Measurements from ENCODE around the gene TMPRSS7. TPM values are rescaled to one million over a fixed set of nuclear protein-coding genes. Genes with fewer than 3 reads are reported as not detected.

The TMPRSS7 gene
- total and polyA plus RNA-seq, 7 donors = under 0.01 TPM; not detected in 6

DNA sequence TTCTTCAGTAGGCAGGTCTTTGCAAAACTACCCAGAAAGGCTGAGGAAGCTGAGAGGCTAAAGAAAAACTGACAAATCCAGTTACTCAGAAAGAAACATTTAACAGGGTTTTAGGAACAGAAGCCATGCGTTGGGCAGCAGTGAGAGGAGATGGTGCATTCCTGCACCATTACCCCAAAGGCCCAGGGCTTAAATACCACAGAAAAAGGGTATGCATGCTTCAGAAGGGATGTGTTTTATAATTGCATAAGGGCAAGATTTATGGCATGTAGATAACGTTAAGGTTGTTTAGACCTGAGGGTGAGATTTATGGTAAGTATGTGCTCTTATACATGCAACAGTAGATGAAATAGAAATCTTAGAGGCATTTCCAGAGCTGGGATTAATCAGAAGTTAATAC lies 61.6 kb downstream of the TMPRSS7 start:
- intact Hi-C loops (cut with DNase I) = no loop called here
- whole genome bisulfite sequencing, 2 donors = 43 to 64% methylated on average over 2 of the region's 2 CpGs
- Histone ChIP-seq H3K4me3 (no peak overlapping the region), H3K9me3 (no peaks in the 10 kb centered on the region), H3K4me1 (no peaks in the 10 kb centered on the region), H3K27me3 (no peaks in the 10 kb centered on the region), H3K36me3 (no peaks in the 10 kb centered on the region), H3K27ac (no peak overlapping the region)
- no peak for DNase-seq
- TF ChIP-seq POLR2AphosphoS5 (IDR thresholded peaks at IDR 0.05) (no peak), POLR2A (IDR thresholded peaks at IDR 0.05) (no peak), EP300 (IDR thresholded peaks at IDR 0.05) (no peak)
- TF ChIP-seq, protein P1, sequence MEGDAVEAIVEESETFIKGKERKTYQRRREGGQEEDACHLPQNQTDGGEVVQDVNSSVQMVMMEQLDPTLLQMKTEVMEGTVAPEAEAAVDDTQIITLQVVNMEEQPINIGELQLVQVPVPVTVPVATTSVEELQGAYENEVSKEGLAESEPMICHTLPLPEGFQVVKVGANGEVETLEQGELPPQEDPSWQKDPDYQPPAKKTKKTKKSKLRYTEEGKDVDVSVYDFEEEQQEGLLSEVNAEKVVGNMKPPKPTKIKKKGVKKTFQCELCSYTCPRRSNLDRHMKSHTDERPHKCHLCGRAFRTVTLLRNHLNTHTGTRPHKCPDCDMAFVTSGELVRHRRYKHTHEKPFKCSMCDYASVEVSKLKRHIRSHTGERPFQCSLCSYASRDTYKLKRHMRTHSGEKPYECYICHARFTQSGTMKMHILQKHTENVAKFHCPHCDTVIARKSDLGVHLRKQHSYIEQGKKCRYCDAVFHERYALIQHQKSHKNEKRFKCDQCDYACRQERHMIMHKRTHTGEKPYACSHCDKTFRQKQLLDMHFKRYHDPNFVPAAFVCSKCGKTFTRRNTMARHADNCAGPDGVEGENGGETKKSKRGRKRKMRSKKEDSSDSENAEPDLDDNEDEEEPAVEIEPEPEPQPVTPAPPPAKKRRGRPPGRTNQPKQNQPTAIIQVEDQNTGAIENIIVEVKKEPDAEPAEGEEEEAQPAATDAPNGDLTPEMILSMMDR (IDR thresholded peaks at IDR 0.05) = no peak

DNA sequence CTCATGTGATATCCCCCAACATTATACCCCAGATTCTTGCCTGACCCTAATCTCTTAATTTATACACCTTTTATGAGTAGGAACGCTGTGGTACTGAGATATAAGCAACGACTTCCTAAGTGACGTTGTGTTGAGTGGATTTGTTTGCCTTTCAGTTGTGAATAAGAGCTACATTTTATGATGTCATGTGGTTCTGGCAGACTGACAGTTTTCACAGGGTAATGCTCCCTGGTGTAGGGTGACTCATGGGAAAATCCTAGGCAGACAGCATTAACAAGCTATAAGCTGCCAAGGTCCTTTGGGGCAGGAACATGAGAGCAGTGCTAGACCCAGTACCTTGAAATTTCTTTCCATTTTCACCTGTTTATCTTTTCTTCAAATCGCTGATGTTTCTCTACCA lies 62.8 kb downstream of the TMPRSS7 start:
- no peak for TF ChIP-seq POLR2A (IDR thresholded peaks at IDR 0.05)
- TF ChIP-seq, protein P1 (IDR thresholded peaks at IDR 0.05) = no peak
- no peaks in the 10 kb centered on the region for H3K4me1 ChIP-seq
- no peaks in the 10 kb centered on the region for H3K36me3 ChIP-seq
- no peak overlapping the region for H3K4me3 ChIP-seq
- DNase-seq = no peak
- no peak overlapping the region for H3K27ac ChIP-seq
- no peaks in the 10 kb centered on the region for H3K9me3 ChIP-seq
- intact Hi-C loops (cut with DNase I) = no loop called here
- no peaks in the 10 kb centered on the region for H3K27me3 ChIP-seq
- WGBS, 2 donors = 6 to 28% methylated on average over 4 of the region's 4 CpGs

DNA sequence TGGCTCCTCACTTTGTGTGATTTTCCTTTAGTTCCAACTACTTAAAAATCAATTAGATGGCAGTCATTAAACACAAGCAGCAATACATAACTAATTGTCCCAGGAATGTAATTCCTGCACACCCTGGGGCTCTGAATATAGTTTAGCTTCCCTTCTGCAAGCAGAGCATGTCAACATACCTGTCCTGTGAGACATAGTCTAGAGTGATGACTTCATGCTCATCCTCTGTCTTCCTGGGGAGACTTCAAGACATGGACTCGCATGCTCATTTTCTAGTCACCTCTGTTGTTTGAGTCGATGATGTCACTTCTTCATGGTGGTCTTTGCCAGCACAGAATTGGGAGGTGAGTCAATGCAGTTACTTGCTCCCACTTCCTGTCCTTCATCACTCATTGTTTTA lies 67.4 kb downstream of the TMPRSS7 start:
- Histone ChIP-seq H3K27me3 (no peaks in the 10 kb centered on the region), H3K4me3 (no peak overlapping the region), H3K4me1 (no peaks in the 10 kb centered on the region), H3K9me3 (no peaks in the 10 kb centered on the region), H3K27ac (no peak overlapping the region), H3K36me3 (no peaks in the 10 kb centered on the region)
- intact Hi-C loops (cut with DNase I) = no loop called here
- 91 to 95% methylated on average over 2 of the region's 2 CpGs for WGBS, 2 donors
- no peak for DNase-seq
- TF ChIP-seq, protein P1 (IDR thresholded peaks at IDR 0.05) = no peak
- TF ChIP-seq POLR2AphosphoS5 (IDR thresholded peaks at IDR 0.05) = no peak
- TF ChIP-seq POLR2A (IDR thresholded peaks at IDR 0.05) = no peak
- TF ChIP-seq EP300 (IDR thresholded peaks at IDR 0.05) = no peak

DNA sequence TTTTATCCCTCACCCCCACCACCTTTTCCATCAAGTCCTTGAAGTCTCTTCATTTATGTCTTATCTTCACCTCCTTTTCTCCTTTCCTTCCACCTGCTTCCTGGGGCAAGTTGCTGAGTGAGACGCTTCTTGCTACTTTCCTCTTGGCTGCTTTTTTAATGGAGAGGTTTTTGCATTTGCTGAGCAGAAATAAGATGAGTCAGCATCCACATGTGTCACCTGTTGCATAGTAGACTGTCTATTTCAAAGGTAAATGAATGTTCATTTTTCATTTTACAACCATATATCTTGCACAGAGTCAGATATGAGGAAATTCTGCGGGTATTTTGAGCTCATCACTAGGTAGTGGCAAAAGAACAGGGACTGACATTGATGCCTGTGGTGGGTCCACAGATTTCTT lies 70.2 kb downstream of the TMPRSS7 start:
- no peaks in the 10 kb centered on the region for H3K36me3 ChIP-seq

DNA sequence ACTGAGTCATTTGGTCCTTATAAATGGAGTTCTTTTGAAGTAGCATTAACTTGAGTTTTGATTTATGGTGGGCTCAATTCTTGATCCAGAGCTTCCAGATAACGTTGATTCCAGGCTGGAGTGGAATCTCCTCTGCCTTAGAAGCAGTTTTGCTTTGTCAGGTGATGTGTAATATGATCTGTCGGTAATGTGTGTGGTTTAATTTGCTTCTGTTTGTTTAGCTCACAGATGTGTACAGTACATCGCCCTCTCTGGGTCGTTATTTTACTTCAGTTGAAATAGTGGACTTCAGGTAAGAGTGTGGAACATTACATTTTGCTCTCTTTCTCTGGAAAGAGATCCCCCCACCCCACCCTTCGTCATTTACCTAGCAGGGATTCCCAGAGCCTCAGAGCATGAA lies 74.8 kb downstream of the TMPRSS7 start:
- H3K9me3 ChIP-seq = no peaks in the 10 kb centered on the region
- H3K27ac ChIP-seq = no peak overlapping the region
- intact Hi-C loops (cut with DNase I) = no loop called here
- TF ChIP-seq EP300 (IDR thresholded peaks at IDR 0.05) = no peak
- H3K4me1 ChIP-seq = no peaks in the 10 kb centered on the region
- 18 to 58% methylated on average over 5 of the region's 5 CpGs for WGBS, 2 donors
- DNase-seq = no peak
- H3K4me3 ChIP-seq = no peak overlapping the region
- H3K36me3 ChIP-seq = no peaks in the 10 kb centered on the region
- H3K27me3 ChIP-seq = no peaks in the 10 kb centered on the region

More for the DNA sequence above, 70.2 kb downstream of the TMPRSS7 start:
- 89 to 93% methylated on average over 2 of the region's 2 CpGs for WGBS, 2 donors
- no peak for TF ChIP-seq POLR2AphosphoS5 (IDR thresholded peaks at IDR 0.05)
- no peak for TF ChIP-seq EP300 (IDR thresholded peaks at IDR 0.05)
- TF ChIP-seq POLR2A (IDR thresholded peaks at IDR 0.05) = no peak
- TF ChIP-seq, protein P1 (IDR thresholded peaks at IDR 0.05) = no peak
- Histone ChIP-seq H3K9me3 (no peaks in the 10 kb centered on the region), H3K27me3 (no peaks in the 10 kb centered on the region), H3K27ac (no peak overlapping the region), H3K4me1 (no peaks in the 10 kb centered on the region), H3K4me3 (no peak overlapping the region)
- intact Hi-C loops (cut with DNase I) = no loop called here
- DNase-seq = no peak
